Activated T-cell treated with anti-CD3 and anti-CD28 coated beads, Interleukin-2, amount 50 U/mL, for 48 hours (primary cell): ENCODE measurements around the gene ACOT8.
"Not testable (repeated sequence)": the region's sequence is repeated elsewhere in the genome, so short reads cannot be mapped to it uniquely, and the experiment has no call there.

ENCODE experiments used
- DNase-seq, 2 experiments: peaks; one replicate each; pipeline ENCODE4 v3.0.0-alpha.2; 2020

Gene ACOT8

GRCh38 chr20:45886590-45887345, 29.6 kb upstream of the ACOT8 start:
- no peak for DNase-seq

DNA sequence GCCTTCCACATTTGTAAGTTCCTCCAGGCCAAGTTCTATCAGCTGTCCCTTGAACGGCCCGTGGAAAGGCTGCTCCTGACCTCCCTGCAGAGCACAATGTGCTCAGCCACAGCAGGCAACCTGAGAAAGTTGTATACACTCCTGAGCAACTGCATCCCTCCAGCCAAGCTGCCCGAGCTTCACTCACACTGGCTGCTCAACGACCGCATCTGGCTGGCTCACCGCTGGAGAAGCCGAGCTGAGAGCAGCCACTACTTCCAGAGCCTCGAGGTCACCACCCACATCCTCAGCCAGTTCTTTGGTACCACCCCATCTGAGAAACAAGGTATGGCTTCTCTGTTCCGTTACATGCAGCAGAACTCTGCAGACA, 25.9 kb upstream of the ACOT8 start:
- no peak for DNase-seq

GRCh38 chr20:45882469-45883099, 25.4 kb upstream of the ACOT8 start:
- DNase-seq: no peak

- peak; percentile 99 to 100 for DNase-seq
Measured at GRCh38 chr20:45880988-45881788, 24.0 kb upstream of the ACOT8 start, which contains the start of gene ZSWIM1. ZSWIM1 (plus strand) TSS chr20:45881227; CDS start chr20:45882593, 1,366 bp downstream.

- DNase-seq: no peak
Measured at GRCh38 chr20:45878076-45878761, 21.0 kb upstream of the ACOT8 start.

GRCh38 chr20:45874576-45874975, 17.4 kb upstream of the ACOT8 start:
- no peak for DNase-seq

GRCh38 chr20:45874104-45874481, 16.9 kb upstream of the ACOT8 start:
- not testable (repeated sequence) for DNase-seq

DNA sequence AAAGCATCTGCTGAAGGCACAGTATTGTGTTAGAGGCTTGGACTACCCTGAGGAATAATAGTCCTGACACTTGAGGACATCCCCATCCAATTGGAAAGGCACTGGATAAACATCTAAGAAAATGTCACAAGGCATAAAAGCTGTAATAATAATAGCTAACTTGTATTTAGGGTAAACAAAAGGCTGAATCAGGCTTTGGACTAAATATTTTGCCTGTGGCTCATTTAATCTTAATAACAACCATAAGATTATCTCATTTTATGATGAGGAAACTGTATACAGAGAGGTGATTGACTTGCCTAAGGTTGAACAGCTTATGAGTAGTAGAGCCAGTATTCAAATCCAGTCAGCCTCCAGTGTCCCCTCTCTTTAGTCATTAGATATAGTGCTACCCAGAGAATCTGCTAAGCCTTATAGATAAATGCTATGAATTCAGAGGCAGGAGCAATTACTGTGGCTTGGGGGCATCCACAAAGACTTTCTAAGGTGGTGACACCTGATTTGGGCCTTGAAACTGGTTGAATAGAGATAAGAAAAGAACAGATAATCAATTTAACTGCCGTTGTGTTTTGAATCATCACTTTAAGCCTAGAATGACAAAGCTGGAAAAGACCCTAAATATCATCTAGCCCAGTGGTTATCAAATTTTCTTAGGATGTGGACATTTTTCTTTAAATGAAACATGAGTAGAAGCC, 16.4 kb upstream of the ACOT8 start:
- no peak for DNase-seq

DNA sequence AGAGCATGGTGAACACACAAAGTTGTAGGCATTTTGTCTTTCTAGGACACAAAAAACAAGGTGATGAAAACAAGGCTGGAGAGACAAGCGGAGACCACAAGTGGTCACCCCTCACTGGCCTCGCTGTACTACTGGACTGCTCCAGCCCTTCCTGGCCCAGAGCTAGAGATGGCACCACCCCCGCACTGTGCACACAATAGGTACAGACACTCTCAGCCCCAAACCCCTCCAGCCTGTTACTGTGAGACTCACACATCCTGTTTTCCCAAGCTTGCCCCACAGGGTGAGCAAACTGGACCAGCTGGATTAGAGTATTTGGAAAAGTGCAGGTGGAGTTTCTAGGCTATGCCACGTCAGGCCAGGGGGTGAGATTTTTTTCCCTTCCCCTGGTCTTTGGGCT, 15.4 kb upstream of the ACOT8 start:
- DNase-seq: no peak

DNA sequence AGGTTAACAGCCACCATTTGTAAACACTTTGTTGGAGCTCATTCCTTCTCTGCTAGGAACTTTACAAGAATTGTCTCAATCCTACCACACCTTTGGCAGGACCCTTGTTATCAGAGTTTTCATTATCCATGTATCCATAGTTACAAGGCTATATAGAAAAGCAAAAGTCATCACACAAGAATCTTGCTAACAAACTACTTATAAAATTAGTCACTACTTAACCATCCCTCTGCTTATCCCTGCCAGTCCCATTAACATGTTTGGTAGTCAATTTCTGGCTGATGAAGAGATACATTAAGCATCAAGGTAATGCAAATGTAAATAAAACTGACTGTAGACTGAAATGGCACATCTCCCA, 10.6 kb upstream of the ACOT8 start:
- DNase-seq: no peak

DNA sequence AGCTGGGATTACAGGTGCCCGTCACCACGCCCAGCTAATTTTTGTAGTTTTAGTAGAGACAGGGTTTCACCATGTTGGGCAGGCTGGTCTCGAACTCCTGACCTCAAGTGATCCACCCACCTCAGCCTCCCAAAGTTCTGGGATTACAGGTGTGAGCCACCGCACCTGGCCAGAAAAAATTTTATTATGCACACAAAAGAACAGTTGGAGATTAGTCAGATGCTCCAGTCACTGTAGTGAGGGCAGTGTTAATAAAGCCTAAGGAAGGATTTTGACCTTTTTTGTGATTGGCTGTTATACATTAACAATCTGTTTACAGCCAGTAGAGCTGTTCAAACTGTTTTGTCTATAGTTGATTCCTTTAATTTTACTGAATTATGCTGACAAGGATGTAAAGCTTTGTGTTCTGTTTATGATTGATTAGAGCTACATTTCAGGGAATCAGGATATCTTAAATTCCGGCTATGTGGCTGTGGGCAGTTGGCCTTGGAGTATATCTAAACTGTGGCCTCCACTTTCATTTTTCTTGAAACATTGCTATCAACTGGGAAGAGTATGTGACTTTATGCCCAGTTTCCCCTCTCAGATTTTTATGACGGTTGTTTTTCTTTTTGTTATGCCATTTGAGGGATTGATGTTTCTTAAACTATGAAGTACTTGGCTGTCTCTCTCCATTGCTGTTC, 10.1 kb upstream of the ACOT8 start:
- no peak for DNase-seq

DNA sequence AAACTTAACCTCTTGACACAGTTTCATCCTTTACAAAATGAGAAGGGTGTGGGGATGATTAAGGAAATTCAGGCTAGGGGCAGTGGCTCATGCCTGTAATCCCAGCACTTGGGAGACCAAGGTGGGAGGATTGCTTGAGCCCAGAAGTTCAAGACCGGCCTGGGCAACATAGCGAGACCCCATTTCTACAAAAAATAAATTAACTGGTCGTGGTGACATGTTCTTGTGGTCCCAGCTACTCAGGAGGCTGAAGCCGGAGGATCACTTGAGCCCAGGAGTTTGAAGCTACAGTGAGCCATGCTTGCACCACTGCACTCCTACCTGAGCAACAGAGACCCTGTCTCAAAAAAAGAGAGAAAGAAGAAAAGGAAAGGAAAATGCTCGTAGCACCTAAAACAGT, 9.3 kb upstream of the ACOT8 start:
- DNase-seq: no peak

- DNase-seq: no peak
Measured at GRCh38 chr20:45863543-45864470, 6.6 kb upstream of the ACOT8 start.

DNA sequence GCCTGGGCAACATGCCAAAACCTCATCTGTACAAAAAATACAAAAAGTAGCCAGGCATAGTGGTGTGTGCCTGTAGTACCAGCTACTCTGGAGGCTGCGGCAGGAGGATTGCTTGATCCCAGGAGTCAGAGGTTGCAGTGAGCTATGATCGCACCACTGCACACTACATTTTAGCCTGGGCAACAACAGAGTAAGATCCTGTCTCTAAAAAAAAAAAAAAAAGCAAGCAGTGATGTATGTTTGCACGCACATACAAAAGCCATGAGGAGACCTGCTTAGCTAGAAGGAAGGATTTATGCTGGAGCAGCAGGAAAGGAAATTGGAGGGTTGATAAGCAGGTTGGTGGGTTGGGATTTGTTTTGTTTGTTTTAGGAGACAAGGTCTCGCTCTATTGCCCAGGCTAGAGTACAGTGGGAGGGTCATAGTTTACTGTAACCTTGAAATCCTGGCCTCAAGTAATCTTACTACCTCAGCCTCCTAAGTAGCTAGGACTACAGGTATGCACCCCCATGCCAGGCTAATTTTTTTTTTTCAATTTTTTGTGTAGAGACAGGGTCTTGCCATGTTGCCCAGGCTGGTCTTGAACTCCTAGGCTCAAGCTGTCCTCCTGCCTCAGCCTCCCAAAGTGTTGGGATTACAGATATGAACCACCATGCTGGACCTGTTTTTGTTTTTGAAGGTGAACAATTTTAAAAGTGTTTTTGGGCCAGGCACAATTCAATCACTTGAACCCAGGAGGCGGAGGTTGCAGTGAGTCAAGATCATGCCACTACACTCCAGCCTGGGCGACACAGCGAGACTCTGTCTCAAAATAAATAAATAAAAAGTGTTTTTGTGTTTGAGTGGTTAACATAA, 4.3 kb upstream of the ACOT8 start:
- DNase-seq: no peak

DNA sequence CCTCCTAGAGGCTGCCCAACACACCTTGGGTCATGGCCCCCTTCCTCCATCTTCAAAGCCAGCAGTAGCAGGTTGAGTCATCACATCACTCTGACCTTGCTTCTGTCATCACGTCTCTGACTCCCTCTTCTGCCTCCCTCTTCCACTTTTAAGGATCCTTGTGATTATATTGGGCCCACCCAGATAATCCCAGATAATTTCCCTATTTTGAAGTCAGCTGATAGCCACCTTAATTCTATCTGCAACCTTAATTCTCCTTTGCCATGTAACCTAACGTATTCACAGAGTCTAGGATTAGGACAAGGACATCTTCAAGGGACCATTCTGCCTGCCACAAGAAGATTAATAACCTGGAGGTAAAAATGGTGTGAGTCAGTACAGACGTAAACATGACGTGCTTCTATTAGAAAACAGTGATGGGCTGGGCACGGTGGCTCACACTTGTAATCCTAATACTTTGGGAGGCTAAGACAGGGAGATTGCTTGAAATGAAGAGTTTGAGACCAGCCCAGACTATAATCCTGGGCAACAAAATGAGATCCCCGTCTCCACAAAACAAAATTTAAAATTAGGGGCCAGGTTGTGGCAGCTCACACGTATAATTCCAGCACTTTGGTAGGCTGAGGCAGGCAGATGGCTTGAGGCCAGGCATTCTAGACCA, 3.5 kb upstream of the ACOT8 start:
- DNase-seq: no peak

- no peak for DNase-seq
Measured at GRCh38 chr20:45859916-45860315, 2.7 kb upstream of the ACOT8 start.

DNA sequence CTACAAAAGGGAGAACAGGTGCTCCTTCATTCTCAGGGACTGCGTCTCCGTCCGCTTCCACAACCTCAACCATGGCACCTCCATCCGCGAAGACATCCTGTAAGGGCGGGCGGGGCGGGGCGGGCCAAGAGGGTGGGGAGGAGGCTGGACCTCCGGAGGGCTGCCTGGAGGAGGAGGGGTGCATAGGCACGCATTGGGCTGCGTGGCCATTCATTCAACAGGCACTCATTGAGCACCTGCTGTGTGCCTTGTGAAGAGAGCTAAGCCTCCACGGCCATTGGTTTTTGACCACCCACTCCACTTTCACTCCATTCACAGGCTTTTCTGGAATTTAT, 657 bp upstream of the ACOT8 start:
- DNase-seq: no peak

DNA sequence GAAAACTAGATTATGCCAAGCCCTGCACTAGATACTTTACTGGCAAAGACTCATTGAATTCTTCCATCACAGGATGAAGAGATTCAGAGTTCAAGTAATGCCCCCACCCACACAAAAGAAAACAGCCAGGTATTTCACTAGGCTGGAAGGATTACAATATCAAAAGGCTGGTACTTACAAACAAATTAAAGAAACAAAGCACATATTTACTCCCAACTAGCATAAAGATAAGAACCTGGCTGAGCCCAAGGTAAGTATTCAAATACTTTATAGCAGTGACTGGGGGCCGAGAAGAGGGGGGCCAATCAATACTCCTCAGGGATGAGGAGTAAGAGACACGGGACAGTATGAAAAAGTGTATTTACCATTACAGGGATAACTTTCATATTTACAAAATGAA, 3.7 kb downstream of the ACOT8 start:
- no peak for DNase-seq

DNA sequence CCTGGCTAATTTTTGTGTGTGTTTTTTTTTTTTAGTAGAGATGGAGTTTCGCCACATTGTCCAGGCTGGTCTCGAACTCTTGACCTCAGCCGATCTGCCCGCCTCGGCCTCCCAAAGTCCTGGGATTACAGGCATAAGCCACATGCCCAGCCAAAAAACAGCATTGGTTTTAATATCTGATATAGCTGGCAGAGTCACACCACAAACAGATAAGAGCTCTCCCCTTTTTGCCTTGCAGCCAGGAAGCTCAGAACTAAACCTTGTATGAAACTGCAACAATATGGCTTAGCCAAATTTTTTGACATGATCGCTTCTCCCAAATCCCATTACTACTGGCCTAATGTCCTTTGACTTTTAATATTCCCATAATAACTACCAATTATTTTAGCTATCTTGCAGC, 4.9 kb downstream of the ACOT8 start:
- no peak for DNase-seq

- DNase-seq: no peak
Measured at GRCh38 chr20:45851501-45851900, 5.7 kb downstream of the ACOT8 start.
